Smooth muscle cell (in vitro differentiated cells): Measurements from ENCODE around the gene EDN1. TPM values are rescaled to one million over a fixed set of nuclear protein-coding genes. Genes with fewer than 3 reads are reported as not detected.

Experiments
- DNase-seq: peaks from one replicate; lab custom pipeline; 2025; ENCODE audit not compliant: unreplicated experiment; lab: John Stamatoyannopoulos, UW
- H2AFZ ChIP-seq: fragments of 200-600 bp; sonication (generic); 2 replicates; pipeline ENCODE4 v1.6.0; 2016; ENCODE audit warnings: antibody characterized with exemption, low read depth, mild to moderate bottlenecking
- H3F3A ChIP-seq: fragments of 200-600 bp; sonication (generic); 2 replicates; pipeline ENCODE4 v1.6.0; 2017; ENCODE audit warnings: antibody characterized with exemption, low read depth
- H3K27ac ChIP-seq: fragments of 200-600 bp; sonication (generic); 2 replicates; pipeline ENCODE4 v1.5.1; 2016; ENCODE audit warnings: low read depth, mild to moderate bottlenecking
- H3K27me3 ChIP-seq: fragments of 200-600 bp; sonication (generic); 2 replicates; pipeline ENCODE4 v1.6.1; 2016; ENCODE audit warnings: low read depth, mild to moderate bottlenecking
- H3K36me3 ChIP-seq: fragments of 200-600 bp; sonication (generic); 2 replicates; pipeline ENCODE4 v1.5.1; 2016; ENCODE audit warnings: low read depth
- H3K4me1 ChIP-seq: fragments of 200-600 bp; sonication (generic); 2 replicates; pipeline ENCODE4 v1.5.1; 2016; ENCODE audit warnings: low read depth
- H3K4me2 ChIP-seq: fragments of 200-600 bp; sonication (generic); 2 replicates; pipeline ENCODE4 v1.6.0; 2016; ENCODE audit warnings: mild to moderate bottlenecking
- H3K4me3 ChIP-seq: fragments of 200-600 bp; sonication (generic); 2 replicates; pipeline ENCODE4 v1.5.1; 2016; ENCODE audit warnings: mild to moderate bottlenecking
- H3K79me2 ChIP-seq: fragments of 200-600 bp; sonication (generic); 2 replicates; pipeline ENCODE4 v1.6.0; 2016; ENCODE audit warnings: low read depth, mild to moderate bottlenecking
- H3K9ac ChIP-seq: fragments of 200-600 bp; sonication (generic); 2 replicates; pipeline ENCODE4 v1.6.0; 2016; ENCODE audit warnings: low read depth
- H3K9me3 ChIP-seq: fragments of 200-600 bp; sonication (generic); replicated peaks from 2 replicates; pipeline ENCODE4 v1.5.1; 2016; ENCODE audit warnings: low read depth
- H4K20me1 ChIP-seq: fragments of 200-600 bp; sonication (generic); 2 replicates; pipeline ENCODE4 v1.6.0; 2016; ENCODE audit warnings: low read depth
- CTCF ChIP-seq: fragments of 200-600 bp; sonication (generic); IDR thresholded peaks from 2 replicates; pipeline ENCODE4 v1.5.1; 2017; ENCODE audit warnings: borderline replicate concordance, mild to moderate bottlenecking, antibody characterized with exemption; ENCODE audit not compliant: insufficient read depth, poor library complexity, severe bottlenecking
- WGBS: methylation state at CpG from one replicate; pipeline ENCODE4 v1.1.7; 2016; ENCODE audit warnings: low lambda C conversion rate; 5-methylcytosine and 5-hydroxymethylcytosine counted together
- polyA plus RNA-seq: library from polyadenylated mRNA; unstranded; fragments of >200 nt; fragmentation: Nextera tagmentation; extraction: Ambion mirVana; gene quantifications from 2 replicates; pipeline ENCODE4 v1.2.1, GENCODE V29; 2016
- total RNA-seq: library from RNA; depleted of rRNA; stranded (reverse); fragments of >200 nt; gene quantifications from 2 replicates; pipeline ENCODE4 v1.2.3, GENCODE V29; 2014

Gene EDN1
- total and polyA plus RNA-seq, 2 experiments from 2014 or later = 8.2 to 20.0 TPM

GRCh38 chr6:12258591-12259075, 31.5 kb upstream of the EDN1 start:
- H3K4me1 ChIP-seq = no peaks in the 10 kb centered on the region
- 90% methylated on average over 3 of the region's 3 CpGs for WGBS
- H3K4me3 ChIP-seq = no peak overlapping the region

GRCh38 chr6:12260458-12261093, 29.6 kb upstream of the EDN1 start:
- WGBS = 96% methylated on average over 2 of the region's 2 CpGs
- Histone ChIP-seq H4K20me1 (no peaks in the 10 kb centered on the region), H3K4me3 (no peak overlapping the region), H3K9ac (no peak overlapping the region), H2AFZ (no peak overlapping the region), H3K4me2 (no peak overlapping the region), H3K36me3 (no peaks in the 10 kb centered on the region), H3K79me2 (no peaks in the 10 kb centered on the region), H3F3A (no peaks in the 10 kb centered on the region), H3K27me3 (peaks cover 6% of the 10 kb centered on the region), H3K4me1 (no peaks in the 10 kb centered on the region), H3K9me3 (no peaks in the 10 kb centered on the region), H3K27ac (no peak overlapping the region)
- no peak for TF ChIP-seq CTCF
- DNase-seq = no peak

More at GRCh38 chr6:12258591-12259075, 31.5 kb upstream of the EDN1 start:
- Histone ChIP-seq H3K9ac (no peak overlapping the region), H3K9me3 (no peaks in the 10 kb centered on the region), H3K27me3 (peaks cover 13% of the 10 kb centered on the region), H4K20me1 (no peaks in the 10 kb centered on the region), H3K36me3 (no peaks in the 10 kb centered on the region), H3K79me2 (no peaks in the 10 kb centered on the region), H2AFZ (no peak overlapping the region), H3F3A (no peaks in the 10 kb centered on the region), H3K4me2 (no peak overlapping the region), H3K27ac (no peak overlapping the region)
- no peak for DNase-seq
- no peak for TF ChIP-seq CTCF

GRCh38 chr6:12261502-12261901, 28.7 kb upstream of the EDN1 start:
- Histone ChIP-seq H2AFZ (no peak overlapping the region), H3K9me3 (no peaks in the 10 kb centered on the region), H3K27ac (no peak overlapping the region), H3K4me1 (no peaks in the 10 kb centered on the region), H3K9ac (no peak overlapping the region), H3F3A (no peaks in the 10 kb centered on the region), H4K20me1 (no peaks in the 10 kb centered on the region), H3K27me3 (peaks cover 6% of the 10 kb centered on the region), H3K4me2 (no peak overlapping the region), H3K4me3 (no peak overlapping the region), H3K79me2 (no peaks in the 10 kb centered on the region), H3K36me3 (no peaks in the 10 kb centered on the region)
- TF ChIP-seq CTCF = no peak
- DNase-seq = no peak
- 89% methylated on average over 7 of the region's 7 CpGs for WGBS
